GM12872 (cell line): Measurements from ENCODE around the gene CTNNA3.

Source experiments
- CTCF ChIP-seq: IDR thresholded peaks from 3 replicates; pipeline ENCODE4 v1.5.1; 2011; ENCODE audit warnings: low read depth, mild to moderate bottlenecking, low read length, moderate library complexity; ENCODE audit not compliant: insufficient read depth

CTNNA3 gene

GRCh38 chr10:67110286-67110685 lies 585.7 kb downstream of the CTNNA3 start:
- no peak for TF ChIP-seq CTCF

- TF ChIP-seq CTCF = no peak
Measured at GRCh38 chr10:67107670-67108069, 588.3 kb downstream of the CTNNA3 start.

GRCh38 chr10:67100951-67101350 lies 595.0 kb downstream of the CTNNA3 start:
- TF ChIP-seq CTCF = no peak

- no peak for TF ChIP-seq CTCF
Measured at GRCh38 chr10:67098461-67098860, 597.5 kb downstream of the CTNNA3 start.

- TF ChIP-seq CTCF = no peak
Measured at GRCh38 chr10:67095531-67095930, 600.5 kb downstream of the CTNNA3 start.

- TF ChIP-seq CTCF = no peak
Measured at GRCh38 chr10:67088036-67088435, 608.0 kb downstream of the CTNNA3 start.

GRCh38 chr10:67087135-67087425 lies 608.9 kb downstream of the CTNNA3 start:
- no peak for TF ChIP-seq CTCF
